DMS53 (cell line): ENCODE results near the gene WDR45B.
A peak's percentile ranks its signal among the peaks of the same experiment; 100 is the strongest.

ENCODE experiments used
- DNase-seq: peaks from one replicate; lab custom pipeline; 2025; lab: John Stamatoyannopoulos, UW

The WDR45B gene

DNA sequence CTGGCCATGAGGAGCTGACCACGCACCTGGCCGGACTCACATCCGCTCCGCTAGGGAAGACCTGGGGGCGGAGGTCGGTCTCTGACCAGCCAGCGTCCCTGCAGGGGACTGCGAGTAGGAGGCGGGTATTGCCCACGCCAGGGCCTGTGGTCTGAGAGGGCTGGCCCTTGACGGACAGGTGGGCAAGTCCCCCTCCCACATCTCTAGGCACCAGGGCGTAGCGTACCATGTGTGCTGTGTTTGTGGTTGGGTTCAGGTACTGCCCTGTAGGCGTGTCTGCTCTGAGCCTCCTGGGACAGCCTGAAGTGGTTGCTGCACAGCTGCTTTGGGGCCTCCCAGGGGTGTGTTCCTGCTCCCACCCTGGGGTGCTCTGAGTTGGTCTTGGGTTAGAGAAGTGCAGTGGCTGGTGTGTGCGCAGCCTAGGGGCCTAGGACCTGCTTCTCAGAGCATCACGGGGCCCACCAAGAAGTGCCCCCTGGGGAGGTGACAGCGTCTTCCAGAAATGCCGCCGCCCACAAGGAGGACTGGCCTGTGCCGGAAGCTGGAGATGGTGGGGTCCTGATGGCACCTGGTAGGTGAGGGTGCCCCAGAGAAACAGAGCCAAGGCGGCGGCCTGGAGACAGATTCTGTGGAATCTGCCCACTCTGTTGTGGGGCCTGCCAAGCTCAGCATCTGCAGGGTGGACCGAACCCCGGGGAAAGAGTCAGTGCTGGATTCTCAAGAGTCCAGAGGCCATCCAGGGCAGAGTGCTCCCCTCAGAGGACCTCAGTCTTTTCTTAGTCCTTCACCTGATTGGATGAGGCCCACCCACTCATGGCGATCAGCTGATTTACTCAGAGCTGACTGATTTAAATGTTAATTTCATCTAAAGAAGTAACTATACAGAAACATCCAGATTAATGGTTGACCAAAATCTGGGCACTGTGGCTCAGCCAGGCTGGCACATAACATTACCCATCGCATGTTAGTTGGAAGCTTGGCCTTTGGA is 48.3 kb downstream of the WDR45B start:
- no peak for DNase-seq

DNA sequence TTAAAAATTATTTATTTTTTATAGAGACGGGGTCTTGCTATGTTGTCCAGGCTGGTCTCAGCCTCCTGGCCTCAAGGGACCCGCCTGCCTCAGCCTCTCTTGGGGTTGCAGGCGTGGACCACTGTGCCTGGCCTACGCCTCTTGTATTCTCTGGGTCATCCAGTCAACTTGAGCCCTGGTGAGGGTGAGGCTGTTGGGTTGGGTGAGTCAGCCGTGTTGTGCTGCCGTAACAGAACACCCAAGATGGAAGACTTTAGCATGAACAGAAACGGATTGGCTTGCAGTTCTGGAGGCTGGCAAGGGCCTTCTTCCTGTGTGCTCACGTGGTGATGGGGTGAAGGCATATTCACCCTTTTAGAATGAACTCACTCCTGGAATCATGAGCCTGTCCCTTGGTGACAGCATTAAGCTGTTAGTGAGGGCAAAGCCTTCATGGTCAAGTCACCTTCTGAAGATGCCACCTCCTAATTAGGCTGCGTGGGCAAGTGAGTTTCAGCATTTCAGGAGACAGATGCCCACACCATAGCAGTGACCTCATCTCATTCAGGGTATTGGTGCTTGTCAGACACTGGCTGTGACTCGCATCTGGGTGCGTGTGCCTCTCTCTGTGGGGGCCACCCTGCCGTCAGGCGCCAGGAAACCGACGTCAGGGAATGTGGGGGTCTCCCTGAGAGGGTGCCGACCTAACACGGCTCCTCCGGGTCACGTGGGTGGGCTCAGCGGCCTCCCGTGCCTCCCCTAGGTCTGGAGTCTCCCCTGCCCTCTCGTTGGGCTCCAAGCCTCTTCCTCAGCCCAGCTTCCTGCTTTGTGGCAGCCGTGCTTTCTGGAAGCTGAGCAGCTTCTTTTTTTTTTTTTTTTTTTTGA is 49.8 kb downstream of the WDR45B start:
- DNase-seq: no peak

DNA sequence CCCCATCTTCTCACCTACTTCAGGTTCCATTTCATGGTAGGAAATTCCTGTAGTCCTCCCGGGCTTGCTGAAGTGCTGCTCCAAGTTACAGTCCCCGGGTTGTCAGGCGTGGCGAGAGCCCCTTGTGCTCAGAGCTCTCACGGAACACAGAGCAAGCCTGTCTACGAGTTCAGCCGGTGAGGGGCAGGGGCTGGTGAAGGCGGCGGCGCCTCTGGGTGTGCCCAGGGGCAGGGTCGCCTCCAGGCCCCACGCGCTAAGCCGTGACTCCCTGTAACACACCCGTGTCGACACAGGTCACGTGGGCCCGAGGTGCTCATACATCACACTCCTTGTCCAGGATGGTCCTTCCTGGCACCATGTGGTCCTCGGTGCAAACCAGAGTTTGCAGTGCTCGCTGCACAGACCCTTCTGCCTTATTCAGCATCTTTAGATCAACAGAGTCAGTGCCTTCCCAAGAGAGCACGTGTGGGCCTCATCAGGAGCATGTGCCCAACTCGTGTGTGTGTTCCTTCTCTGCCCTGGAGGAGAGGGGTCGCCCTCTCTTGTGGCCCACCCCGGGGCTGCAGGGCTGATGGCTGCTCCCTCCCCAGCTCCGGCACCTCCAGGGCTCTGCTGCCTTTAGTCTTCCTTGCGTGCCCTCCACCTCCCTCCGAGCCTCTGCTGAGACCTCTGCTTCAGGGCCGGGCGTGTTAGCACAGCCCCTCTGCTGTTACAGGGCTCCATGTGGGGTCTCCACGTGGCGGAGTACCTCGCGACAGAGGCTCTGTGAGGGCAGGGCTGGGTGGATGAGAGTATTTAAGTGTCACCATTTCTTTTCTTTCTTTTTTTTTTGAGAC is 51.2 kb downstream of the WDR45B start:
- DNase-seq: no peak

DNA sequence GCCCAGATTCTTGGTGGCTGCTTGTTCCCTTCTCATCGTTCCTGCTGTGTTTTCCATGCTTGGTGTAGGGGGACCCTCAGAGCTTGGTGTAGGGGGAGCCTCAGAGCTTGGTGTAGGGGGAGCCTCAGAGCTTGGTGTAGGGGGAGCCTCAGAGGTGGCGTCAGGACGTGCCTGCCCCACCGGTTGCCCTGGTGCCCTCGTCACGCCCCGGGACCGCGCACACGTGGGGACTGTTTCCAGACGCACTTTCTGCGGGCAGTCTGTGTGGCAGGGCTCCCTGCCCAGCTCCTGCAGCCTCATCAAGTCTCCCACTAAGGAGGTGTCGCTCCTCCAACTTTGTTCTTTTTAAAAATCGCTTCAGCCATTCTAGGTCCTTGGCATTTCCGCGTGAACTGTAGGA is 51.9 kb downstream of the WDR45B start:
- no peak for DNase-seq

DNA sequence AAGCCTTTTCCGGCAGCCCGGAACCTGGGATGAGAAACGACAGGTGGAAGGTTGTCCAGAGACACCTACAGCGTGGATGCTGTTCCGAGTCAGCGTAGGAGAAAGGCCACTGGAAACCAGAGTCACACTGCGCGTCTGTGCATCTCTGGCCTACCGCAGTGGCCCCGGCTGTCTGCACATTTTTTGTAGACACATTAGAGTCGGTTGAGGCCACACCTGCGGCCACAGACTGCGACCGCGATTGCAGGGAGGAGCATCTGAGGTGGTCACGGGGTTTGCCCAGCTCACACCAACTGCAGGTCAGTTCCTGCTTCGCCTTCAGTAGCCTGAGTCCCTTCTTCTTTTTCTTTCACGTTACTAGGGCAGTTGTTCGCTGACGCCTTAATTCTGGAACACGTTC is 52.4 kb downstream of the WDR45B start:
- DNase-seq: no peak

DNA sequence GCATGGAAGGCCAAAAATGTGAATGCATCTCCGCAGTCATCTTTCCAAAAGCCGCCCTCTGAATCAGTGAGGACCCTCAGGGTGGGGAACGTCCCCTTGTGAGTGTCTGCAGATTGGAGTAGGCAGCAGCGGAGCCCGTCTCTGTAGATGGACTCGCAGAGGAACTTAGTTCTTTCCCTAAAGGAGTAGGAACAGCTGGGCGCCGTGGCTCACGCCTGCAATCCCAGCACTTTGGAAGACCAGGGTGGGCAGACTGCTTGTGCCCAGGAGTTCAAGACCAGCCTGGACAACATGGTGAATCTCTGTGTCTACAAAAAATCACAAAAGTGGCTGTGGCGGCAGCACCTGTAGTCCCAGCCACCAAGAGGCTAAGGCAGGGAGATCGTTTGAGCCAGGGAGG is 53.7 kb downstream of the WDR45B start:
- DNase-seq: no peak

DNA sequence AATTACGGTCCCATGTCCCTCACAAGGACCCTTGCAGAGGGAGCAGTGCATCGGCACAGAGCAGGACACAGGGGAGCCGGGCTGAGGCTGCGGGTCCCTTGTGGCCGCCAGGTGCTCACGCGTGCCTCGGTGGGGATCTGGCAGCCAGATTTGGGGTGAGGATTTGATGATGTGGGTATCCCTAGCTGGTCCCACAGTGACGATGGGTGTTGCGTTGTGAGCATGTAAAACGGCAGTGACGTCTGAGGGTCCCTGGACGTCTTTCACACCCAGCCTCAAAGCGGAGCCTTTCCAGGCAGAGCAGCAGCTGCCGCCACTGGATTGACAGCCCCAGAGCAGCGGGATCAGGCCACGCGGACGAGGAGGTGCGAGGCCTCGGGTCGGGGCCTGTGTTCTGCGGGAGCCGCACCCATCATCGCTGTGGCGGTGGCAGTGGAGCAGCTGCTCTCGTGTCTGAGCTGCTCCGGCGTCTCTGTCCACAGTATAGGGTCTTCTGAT is 54.6 kb downstream of the WDR45B start:
- no peak for DNase-seq

DNA sequence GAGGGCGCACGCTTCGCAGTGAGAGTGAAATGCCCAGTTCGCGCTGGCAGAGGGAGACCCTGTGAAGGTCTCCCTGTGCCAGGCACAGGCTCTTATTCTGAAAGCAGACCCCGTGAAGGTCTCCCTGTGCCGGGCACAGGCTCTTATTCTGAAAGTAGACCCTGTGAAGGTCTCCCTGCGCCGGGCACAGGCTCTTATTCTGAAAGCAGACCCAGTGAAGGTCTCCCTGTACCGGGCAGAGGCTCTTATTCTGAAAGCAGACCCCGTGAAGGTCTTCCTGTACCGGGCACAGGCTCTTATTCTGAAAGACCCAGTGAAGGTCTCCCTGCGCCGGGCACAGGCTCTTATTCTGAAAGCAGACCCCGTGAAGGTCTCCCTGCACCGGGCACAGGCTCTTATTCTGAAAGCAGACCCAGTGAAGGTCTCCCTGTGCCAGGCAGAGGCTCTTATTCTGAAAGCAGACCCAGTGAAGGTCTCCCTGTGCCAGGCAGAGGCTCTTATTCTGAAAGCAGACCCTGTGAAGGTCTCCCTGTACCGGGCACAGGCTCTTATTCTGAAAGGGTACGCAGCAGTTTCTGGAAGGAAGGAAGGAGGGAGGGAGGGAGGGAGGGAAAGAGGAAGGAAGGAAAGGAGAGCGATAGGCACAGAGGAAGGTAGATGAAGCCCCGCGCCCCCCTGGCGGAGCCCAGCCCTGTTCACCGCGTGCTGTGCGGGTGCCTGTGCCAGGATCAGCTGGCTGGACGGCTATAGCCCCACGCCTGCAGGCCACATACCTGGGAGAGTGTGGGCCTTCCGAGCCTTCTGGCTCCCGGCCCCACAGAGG is 55.3 kb downstream of the WDR45B start:
- DNase-seq: peak; percentile 41

DNA sequence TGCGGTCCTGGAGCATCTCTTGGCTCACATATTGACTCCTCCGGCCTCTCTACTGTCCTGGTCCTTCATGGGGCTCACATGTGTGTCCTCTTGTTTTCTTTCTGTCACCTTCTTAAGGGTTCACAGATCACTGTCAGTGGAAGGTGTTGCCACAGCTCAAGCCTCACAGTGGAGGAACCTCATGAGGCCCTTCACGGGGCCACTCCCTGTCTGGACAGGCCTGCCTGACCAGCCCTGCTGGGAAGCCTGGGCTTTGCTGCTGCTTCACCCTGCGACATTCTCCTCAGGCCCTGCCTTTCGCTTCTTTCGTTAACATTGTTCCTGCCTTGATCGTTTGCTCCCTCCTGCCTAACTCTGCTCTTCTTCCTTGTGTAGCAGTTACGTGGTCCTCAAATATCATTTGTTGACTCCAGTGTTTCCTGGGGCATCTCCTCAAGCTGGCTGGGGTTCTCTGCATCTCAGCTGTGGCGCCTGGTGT is 55.9 kb downstream of the WDR45B start:
- DNase-seq: no peak

DNA sequence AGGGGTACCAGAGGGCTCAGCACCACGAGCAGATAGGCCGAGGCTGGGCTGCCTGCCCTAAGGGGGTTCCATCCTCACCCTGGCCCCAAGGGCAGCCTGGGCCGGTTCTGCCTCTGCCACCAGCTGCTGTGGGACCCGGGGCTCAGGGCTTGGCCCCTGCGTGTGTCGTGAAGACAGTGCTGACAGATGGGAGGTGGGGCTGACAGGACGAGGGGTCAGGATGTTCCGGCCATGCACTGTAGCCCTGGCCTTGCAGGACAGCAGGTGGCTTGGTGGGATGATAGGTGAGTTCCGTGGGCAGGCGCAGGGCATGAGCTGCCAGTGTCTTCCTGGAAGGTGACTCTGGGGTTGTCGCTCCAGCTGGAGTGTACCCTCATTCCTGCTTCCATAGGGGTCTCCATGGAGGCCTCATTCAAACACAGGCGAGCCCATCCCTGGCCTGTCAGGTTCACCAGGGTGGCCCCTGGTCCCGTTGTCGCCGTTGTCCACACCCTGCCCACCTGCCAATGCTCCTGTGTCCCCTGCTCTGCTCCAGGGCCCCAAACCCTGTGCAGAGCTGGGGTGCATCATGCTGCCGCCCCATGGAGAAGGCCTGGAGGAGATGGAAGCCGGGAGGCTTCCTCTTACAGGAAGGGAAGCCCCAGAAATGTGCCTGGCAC is 57.2 kb downstream of the WDR45B start:
- no peak for DNase-seq

DNA sequence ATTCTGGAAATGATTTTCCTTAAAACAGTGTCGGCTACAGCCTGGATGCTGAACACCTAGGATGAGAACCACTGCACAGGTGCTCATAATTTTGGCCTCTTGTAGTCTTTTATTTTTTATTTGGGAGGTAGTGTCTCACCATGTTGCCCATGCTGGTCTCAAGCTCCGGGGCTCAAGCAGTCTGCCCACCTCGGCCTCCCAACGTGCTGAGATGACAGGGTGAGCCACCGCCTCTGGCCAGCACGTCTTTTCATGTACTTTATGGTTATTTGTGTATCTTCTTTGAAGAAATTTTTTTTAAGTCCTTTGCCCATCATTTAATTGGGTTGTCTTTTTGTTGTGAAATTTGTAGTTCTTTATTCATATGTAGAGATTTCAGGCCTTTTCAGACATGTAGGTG is 58.0 kb downstream of the WDR45B start:
- no peak for DNase-seq

DNA sequence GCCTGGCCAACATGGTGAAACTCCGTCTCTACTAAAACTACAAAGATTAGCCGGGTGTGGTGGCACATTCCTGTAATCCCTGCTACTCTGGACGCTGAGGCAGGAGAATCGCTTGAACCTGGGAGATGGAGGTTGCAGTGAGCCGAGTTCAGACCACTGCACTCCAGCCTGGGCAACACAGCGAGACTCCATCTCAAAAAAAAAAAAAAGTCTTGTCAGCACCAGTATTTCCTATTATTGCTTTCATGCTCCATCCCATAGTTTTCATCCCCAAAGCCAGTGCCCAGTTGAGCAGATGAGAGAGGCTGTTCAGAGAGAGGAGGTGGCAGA is 58.4 kb downstream of the WDR45B start:
- no peak for DNase-seq

DNA sequence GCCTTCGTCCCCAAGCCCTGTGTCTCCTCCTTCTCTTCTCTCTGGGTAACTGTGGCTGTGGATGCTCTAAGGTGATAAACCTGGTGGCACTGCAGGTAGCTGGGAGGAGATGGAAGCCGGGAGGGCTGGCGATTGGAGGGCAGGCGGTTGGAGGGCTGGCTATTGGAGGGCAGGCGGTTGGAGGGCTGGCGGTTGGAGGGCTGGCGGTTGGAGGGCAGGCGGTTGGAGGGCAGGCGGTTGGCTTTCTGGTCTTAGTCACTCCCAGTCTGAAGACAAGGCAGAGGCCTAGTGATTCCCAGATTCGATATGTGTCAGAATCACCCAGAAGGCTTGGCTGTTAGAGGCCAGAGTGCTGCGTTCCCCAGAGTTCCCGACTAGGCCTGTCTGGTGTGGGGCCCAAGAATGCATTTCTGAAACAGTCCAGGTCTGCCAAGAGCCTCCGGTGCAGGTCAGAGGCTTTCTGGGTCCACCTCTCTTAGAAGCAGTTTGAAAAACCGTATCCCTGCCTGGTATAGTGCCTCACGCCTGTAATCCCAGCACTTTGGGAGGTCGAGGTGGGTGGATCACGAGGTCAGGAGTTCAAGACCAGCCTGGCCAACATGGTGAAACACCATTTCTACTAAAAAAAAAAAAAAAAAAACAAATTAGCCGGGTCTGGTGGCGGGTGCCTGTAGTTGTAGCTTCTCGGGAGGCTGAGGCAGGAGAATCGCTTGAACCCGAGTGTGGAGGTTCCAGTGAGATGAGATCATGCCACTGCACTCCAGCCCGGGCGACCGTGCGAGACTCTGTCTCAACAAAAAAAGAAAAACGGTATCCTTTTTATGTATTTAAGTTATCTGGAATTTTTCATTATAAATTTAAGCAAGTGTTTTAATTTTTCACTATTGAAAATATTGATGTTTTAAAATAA is 59.7 kb downstream of the WDR45B start:
- no peak for DNase-seq

DNA sequence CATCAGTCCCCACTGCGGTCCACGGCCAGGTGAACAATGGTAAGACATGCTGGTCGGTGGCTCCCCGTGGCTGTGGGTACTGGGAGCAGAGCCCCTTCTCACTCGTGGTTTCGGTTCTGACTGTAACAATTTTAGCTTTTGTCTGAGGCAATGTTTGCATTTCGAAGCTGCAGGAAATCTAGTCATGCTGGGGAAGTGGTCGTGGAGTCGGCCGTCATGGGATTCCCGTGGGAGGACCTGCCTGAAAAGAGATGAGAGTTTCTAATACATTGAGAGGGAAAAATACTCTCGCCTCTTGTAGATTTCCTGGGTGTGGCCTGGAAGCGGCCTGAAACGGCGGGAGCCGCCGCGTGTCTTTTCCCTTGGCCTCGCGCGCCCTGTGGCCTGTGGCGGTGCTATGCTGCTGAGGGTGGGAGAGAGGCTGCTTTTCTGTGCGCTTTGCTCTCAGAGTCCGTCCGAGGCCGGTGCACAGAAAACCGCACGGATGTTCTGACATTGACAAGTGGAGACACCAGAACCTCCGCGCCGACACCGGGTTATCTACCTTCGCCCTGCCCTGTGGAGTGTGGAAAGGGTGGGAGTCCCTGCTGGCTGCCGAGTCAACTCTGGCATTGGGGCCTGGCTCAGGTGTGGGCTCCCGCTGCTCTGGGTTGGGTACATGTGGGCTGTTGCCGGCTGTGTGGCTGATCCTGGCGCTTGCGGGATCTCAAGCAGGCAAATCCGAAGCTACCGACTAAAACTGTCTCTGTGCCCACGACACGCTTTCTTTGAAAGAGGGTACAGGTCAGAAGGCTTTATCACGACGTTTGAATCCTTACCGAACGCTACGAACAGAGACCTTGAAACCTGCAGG is 60.8 kb downstream of the WDR45B start:
- peak; percentile 27 for DNase-seq

DNA sequence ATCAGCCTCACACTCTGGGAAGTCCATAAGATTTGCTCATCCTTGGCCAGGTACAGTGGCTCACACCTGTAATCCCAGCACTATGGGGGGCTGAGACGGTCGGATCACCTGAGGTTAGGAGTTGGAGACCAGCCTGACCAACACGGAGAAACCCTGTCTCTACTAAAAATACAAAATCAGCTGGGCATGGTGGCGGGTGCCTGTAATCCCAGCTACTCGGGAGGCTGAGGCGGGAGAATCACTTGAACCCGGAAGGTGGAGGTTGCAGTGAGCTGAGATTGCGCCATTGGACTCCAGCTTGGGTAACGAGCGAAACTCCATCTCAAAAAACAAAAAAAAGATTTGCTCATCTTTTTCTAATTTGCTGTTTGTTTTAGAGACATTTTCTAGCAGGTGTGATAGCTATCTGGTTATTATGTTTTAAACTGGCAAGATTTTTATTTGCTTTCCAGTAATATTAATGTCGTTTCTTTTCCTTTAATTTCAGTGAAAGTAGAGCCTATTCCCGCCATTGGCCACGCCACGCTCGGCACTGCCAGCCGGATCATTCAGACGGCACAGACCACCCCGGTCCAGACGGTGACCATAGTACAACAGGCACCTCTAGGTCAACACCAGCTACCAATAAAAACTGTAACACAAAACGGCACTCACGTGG is 61.5 kb downstream of the WDR45B start:
- DNase-seq: no peak

DNA sequence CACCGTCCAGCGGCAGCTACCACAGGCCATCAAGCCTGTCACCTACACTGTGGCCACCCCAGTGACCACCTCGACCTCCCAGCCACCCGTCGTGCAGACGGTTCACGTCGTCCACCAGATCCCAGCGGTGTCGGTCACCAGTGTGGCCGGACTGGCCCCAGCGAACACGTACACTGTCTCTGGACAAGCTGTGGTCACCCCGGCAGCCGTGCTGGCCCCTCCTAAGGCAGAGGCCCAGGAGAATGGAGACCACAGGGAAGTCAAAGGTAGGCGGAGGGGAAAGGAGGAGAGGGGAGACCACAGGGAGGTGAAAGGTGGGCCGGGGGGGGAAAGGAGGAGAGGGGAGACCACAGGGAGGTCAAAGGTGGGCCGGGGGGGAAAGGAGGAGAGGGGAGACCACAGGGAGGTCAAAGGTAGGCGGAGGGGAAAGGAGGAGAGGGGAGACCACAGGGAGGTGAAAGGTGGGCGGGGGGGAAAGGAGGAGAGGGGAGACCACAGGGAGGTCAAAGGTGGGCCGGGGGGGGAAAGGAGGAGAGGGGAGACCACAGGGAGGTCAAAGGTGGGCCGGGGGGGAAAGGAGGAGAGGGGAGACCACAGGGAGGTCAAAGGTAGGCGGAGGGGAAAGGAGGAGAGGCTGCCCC is 62.2 kb downstream of the WDR45B start:
- DNase-seq: peak; percentile 58

DNA sequence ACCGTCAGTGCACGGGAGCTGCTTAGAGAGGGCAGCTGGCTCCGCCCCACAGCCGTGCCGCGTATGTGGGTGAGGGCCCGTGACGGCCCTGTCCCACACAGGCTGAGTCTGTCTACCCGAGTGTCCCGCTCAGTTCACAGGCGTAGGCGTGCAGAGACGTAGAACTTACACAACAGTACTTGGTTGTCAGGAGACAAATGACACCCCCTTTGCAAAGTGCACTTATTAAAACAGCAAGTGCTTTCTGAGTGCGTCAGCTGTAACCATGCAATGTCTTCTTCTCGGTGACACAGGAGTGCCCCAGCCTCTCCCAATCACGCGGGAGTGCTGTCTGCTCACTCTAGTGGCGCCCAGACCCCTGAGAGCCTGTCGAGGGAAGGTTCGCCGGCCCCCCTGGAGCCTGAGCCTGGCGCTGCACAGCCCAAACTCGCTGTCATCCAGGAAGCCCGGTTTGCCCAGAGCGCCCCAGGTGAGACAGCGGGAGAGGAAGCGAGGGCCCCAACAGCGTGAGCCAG is 64.5 kb downstream of the WDR45B start:
- DNase-seq: no peak
